HepG2 (cell line): Measurements from ENCODE around the gene CLEC16A. TPM values are rescaled to one million over a fixed set of nuclear protein-coding genes. Genes with fewer than 3 reads are reported as not detected.
A peak's percentile ranks its signal among the peaks of the same experiment; 100 is the strongest.

ENCODE experiments used
- CEBPG ChIP-seq: IDR thresholded peaks from 2 replicates; pipeline ENCODE4 v1.6.1; 2016
- GATA4 ChIP-seq: sonication (generic); IDR thresholded peaks from 2 replicates; pipeline ENCODE4 v1.6.1; 2016; ENCODE audit warnings: antibody characterized with exemption, low read depth, borderline replicate concordance
- TCF12 ChIP-seq, 2 experiments: fragments of 450-650 bp in 1 of 2; sonication (generic) in 1 of 2; formaldehyde crosslinking in 1 of 2; IDR thresholded peaks; 2 replicates each; pipeline versions ENCODE4 v1.6.1 to v1.8.0; 2017 to 2022; ENCODE audit warnings: antibody characterized with exemption in 1 of 2, mild to moderate bottlenecking in 1 of 2, missing genetic modification reagents in 1 of 2, moderate library complexity in 1 of 2
- ZFP36L2 ChIP-seq: sonication (generic); formaldehyde crosslinking; IDR thresholded peaks from 2 replicates; pipeline ENCODE4 v1.4.0; 2020; ENCODE audit warnings: missing genetic modification reagents
- ZNF430 ChIP-seq: sonication (generic); formaldehyde crosslinking; IDR thresholded peaks from 2 replicates; pipeline ENCODE4 v1.9.0; 2021; ENCODE audit warnings: mild to moderate bottlenecking, missing genetic modification reagents
- ZNF674 ChIP-seq: sonication (generic); formaldehyde crosslinking; IDR thresholded peaks from 2 replicates; pipeline ENCODE4 v1.5.0; 2020; ENCODE audit warnings: low read depth, mild to moderate bottlenecking, missing genetic modification reagents
- ZNF879 ChIP-seq: sonication (generic); formaldehyde crosslinking; IDR thresholded peaks from 2 replicates; pipeline ENCODE4 v1.8.1; 2023; ENCODE audit warnings: missing genetic modification reagents
- ZSCAN20 ChIP-seq: sonication (generic); formaldehyde crosslinking; IDR thresholded peaks from 2 replicates; pipeline ENCODE4 v1.4.0; 2020; ENCODE audit warnings: missing genetic modification reagents, mild to moderate bottlenecking, borderline replicate concordance
- polyA plus RNA-seq, 8 experiments: library from polyadenylated mRNA; depleted of rRNA in 3 of 8; stranded (reverse) in 7 of 8; unstranded in 1 of 8; fragments of >200 nt; fragmentation: Illumina TruSeq in 4 of 8; extraction: Trizol in 4 of 8; gene quantifications; 2 replicates each; pipeline versions ENCODE4 v1.2.1 to v1.2.3, GENCODE V29; 2011 to 2016; ENCODE audit warnings: low read depth in 4 of 8, missing spikeins in 1 of 8, mixed read lengths in 1 of 8; ENCODE audit not compliant: insufficient read depth in 1 of 8
- total RNA-seq, 5 experiments: library from RNA; depleted of rRNA; stranded (reverse); fragments of >200 nt; fragmentation: Illumina TruSeq; extraction: Trizol; gene quantifications; 2 replicates each; pipeline ENCODE4 v1.2.3, GENCODE V29; 2016; ENCODE audit warnings: low read depth in 1 of 5
- TF ChIP-seq, protein P1 (sequence below), 2 experiments: fragments of 450-650 bp in 1 of 2; sonication (generic) in 1 of 2; formaldehyde crosslinking in 1 of 2; IDR thresholded peaks; 2 replicates each; pipeline versions ENCODE4 v1.6.1 to v1.8.0; 2016 to 2022; ENCODE audit warnings: antibody characterized with exemption in 1 of 2, mild to moderate bottlenecking in 1 of 2, missing genetic modification reagents in 1 of 2
- TF ChIP-seq, protein P2 (sequence below): sonication (generic); formaldehyde crosslinking; IDR thresholded peaks from 2 replicates; pipeline ENCODE4 v1.4.0; 2020; ENCODE audit warnings: mild to moderate bottlenecking, missing genetic modification reagents, borderline replicate concordance

CLEC16A gene
- total and polyA plus RNA-seq, 2 of the 13 experiments (the other 11 are each of a cell fraction or from before 2014, with no cell fraction given) = 8.5 to 10.3 TPM

DNA sequence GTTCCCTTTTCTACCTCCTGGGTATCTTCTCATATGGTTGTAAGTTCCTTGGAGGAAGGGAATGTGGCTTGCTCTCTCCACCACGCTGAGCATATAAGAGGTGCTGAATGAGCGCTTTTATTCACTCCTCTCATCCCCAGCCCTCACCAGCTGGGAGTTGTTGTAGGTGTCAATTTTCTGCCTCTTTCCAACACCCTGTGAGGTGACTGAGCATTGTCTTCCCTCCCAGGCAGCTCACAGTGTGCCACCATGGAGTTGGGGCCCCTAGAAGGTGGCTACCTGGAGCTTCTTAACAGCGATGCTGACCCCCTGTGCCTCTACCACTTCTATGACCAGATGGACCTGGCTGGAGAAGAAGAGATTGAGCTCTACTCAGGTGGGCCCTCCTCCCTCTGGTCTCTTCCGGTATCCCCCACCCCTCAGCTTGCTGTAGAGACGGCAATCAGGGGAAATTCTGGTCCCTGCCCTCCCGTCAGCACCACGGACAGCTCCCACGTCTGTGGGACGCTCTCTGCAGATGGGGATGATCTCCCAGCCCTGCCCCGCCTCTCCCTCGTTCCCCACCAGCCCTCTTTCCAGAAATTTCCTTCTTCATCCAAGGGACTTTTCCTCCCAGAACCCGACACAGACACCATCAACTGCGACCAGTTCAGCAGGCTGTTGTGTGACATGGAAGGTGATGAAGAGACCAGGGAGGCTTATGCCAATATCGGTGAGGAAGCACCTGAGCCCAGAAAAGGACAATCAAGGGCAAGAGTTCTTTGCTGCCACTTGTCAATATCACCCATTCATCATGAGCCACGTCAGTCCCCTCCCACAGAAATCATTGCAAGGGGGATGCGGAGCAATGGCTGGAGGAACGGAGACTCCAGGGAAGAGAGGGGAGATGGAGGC is 49.1 kb upstream of the CLEC16A start (continued):
- TF ChIP-seq, protein P1, sequence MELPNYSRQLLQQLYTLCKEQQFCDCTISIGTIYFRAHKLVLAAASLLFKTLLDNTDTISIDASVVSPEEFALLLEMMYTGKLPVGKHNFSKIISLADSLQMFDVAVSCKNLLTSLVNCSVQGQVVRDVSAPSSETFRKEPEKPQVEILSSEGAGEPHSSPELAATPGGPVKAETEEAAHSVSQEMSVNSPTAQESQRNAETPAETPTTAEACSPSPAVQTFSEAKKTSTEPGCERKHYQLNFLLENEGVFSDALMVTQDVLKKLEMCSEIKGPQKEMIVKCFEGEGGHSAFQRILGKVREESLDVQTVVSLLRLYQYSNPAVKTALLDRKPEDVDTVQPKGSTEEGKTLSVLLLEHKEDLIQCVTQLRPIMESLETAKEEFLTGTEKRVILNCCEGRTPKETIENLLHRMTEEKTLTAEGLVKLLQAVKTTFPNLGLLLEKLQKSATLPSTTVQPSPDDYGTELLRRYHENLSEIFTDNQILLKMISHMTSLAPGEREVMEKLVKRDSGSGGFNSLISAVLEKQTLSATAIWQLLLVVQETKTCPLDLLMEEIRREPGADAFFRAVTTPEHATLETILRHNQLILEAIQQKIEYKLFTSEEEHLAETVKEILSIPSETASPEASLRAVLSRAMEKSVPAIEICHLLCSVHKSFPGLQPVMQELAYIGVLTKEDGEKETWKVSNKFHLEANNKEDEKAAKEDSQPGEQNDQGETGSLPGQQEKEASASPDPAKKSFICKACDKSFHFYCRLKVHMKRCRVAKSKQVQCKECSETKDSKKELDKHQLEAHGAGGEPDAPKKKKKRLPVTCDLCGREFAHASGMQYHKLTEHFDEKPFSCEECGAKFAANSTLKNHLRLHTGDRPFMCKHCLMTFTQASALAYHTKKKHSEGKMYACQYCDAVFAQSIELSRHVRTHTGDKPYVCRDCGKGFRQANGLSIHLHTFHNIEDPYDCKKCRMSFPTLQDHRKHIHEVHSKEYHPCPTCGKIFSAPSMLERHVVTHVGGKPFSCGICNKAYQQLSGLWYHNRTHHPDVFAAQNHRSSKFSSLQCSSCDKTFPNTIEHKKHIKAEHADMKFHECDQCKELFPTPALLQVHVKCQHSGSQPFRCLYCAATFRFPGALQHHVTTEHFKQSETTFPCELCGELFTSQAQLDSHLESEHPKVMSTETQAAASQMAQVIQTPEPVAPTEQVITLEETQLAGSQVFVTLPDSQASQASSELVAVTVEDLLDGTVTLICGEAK (IDR thresholded peaks at IDR 0.05) = no peak
- TF ChIP-seq, protein P1 (CRISPR knock-in tag; IDR thresholded peaks at IDR 0.05) = peak; percentile 88
- TF ChIP-seq GATA4 (no peak), CEBPG (CRISPR knock-in tag) (no peak), ZSCAN20 (peak; percentile 48; the same call in 1 of the 2 replicates), ZNF879 (CRISPR knock-in tag) (no peak), TCF12 (IDR thresholded peaks at IDR 0.05) (no peak), TCF12 (CRISPR knock-in tag; IDR thresholded peaks at IDR 0.05) (no peak), ZFP36L2 (CRISPR knock-in tag) (peak; percentile 94), ZNF674 (CRISPR knock-in tag) (0 out of 2 replicates have a peak, but pooled peaks have one; percentile 87), ZNF430 (peak; percentile 98)
- TF ChIP-seq, protein P2, sequence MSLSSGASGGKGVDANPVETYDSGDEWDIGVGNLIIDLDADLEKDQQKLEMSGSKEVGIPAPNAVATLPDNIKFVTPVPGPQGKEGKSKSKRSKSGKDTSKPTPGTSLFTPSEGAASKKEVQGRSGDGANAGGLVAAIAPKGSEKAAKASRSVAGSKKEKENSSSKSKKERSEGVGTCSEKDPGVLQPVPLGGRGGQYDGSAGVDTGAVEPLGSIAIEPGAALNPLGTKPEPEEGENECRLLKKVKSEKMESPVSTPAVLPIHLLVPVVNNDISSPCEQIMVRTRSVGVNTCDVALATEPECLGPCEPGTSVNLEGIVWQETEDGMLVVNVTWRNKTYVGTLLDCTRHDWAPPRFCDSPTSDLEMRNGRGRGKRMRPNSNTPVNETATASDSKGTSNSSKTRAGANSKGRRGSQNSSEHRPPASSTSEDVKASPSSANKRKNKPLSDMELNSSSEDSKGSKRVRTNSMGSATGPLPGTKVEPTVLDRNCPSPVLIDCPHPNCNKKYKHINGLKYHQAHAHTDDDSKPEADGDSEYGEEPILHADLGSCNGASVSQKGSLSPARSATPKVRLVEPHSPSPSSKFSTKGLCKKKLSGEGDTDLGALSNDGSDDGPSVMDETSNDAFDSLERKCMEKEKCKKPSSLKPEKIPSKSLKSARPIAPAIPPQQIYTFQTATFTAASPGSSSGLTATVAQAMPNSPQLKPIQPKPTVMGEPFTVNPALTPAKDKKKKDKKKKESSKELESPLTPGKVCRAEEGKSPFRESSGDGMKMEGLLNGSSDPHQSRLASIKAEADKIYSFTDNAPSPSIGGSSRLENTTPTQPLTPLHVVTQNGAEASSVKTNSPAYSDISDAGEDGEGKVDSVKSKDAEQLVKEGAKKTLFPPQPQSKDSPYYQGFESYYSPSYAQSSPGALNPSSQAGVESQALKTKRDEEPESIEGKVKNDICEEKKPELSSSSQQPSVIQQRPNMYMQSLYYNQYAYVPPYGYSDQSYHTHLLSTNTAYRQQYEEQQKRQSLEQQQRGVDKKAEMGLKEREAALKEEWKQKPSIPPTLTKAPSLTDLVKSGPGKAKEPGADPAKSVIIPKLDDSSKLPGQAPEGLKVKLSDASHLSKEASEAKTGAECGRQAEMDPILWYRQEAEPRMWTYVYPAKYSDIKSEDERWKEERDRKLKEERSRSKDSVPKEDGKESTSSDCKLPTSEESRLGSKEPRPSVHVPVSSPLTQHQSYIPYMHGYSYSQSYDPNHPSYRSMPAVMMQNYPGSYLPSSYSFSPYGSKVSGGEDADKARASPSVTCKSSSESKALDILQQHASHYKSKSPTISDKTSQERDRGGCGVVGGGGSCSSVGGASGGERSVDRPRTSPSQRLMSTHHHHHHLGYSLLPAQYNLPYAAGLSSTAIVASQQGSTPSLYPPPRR (CRISPR knock-in tag) = no peak
